Naive thymus-derived CD4-positive, alpha-beta T cell (primary cell): ENCODE results near the gene SRGAP1. TPM values are rescaled to one million over a fixed set of nuclear protein-coding genes. Genes with fewer than 3 reads are reported as not detected.

Experiments used
- ATAC-seq: fragments of 150-1000 bp; cut with Tn5 transposase; 2 replicates; pipeline ENCODE4 v1.10.0; 2021; ENCODE audit warnings: mild to moderate bottlenecking, moderate library complexity
- CTCF ChIA-PET: fragments of 350-600 bp; sonication (Branson Sonifier 250); formaldehyde crosslinking; loops from one replicate; lab custom pipeline; 2021; ENCODE audit warnings: antibody characterized with exemption; lab: Charles Lee
- POLR2A ChIA-PET: fragments of 350-600 bp; sonication (Branson Sonifier 250); formaldehyde crosslinking; loops from one replicate; lab custom pipeline; 2021; ENCODE audit warnings: antibody characterized with exemption, inconsistent platforms; lab: Charles Lee
- DNase-seq, 9 donors: peaks; one replicate each; pipeline versions ENCODE4 v3.0.0 to v3.0.0-alpha.2; 2020 to 2022; ENCODE audit warnings: mixed read lengths in 1 of 9
- H3K27ac ChIP-seq: one replicate; pipeline ENCODE4 v1.7.0; 2013; ENCODE audit warnings: mild to moderate bottlenecking, low read depth, low read length, moderate library complexity
- H3K27me3 ChIP-seq, 2 donors: one replicate each; pipeline ENCODE4 v1.7.0; 2013; ENCODE audit warnings: low read length in 2 of 2, mild to moderate bottlenecking in 2 of 2, moderate library complexity in 2 of 2; ENCODE audit not compliant: control insufficient read depth in 2 of 2, insufficient read depth in 2 of 2
- H3K36me3 ChIP-seq, 3 experiments: 1 replicate in 2 of 3; 2 replicates in 1 of 3; pipeline ENCODE4 v1.7.0; 2013; ENCODE audit warnings: low read length in 3 of 3, mild to moderate bottlenecking in 3 of 3, moderate library complexity in 1 of 3; ENCODE audit not compliant: insufficient read depth in 3 of 3, control insufficient read depth in 2 of 3
- H3K4me1 ChIP-seq, 2 donors: one replicate each; pipeline ENCODE4 v1.7.0; 2013; ENCODE audit warnings: low read length in 2 of 2, mild to moderate bottlenecking in 2 of 2, moderate library complexity in 1 of 2; ENCODE audit not compliant: control insufficient read depth in 2 of 2, insufficient read depth in 2 of 2
- H3K4me3 ChIP-seq: 2 replicates; pipeline ENCODE4 v1.7.0; 2013; ENCODE audit warnings: mild to moderate bottlenecking, low read length
- H3K9me3 ChIP-seq, 3 experiments: 1 replicate in 2 of 3; 2 replicates in 1 of 3; pipeline ENCODE4 v1.7.0; 2013; ENCODE audit warnings: low read length in 3 of 3; ENCODE audit not compliant: control insufficient read depth in 2 of 3
- H3K27ac Mint-ChIP-seq, 9 donors: one replicate each; pipeline ENCODE4 v1.8.0; 2020 to 2022; ENCODE audit warnings: mixed read lengths in 9 of 9, mild to moderate bottlenecking in 8 of 9, moderate library complexity in 5 of 9, inconsistent platforms in 2 of 9
- H3K27me3 Mint-ChIP-seq, 5 donors: one replicate each; pipeline ENCODE4 v1.8.0; 2021 to 2022; ENCODE audit warnings: mixed read lengths in 5 of 5, mild to moderate bottlenecking in 1 of 5
- H3K36me3 Mint-ChIP-seq, 5 donors: one replicate each; pipeline ENCODE4 v1.8.0; 2020 to 2022; ENCODE audit warnings: mixed read lengths in 5 of 5, mild to moderate bottlenecking in 3 of 5, inconsistent platforms in 1 of 5
- H3K4me1 Mint-ChIP-seq, 7 donors: one replicate each; pipeline ENCODE4 v1.8.0; 2020 to 2022; ENCODE audit warnings: mixed read lengths in 7 of 7, mild to moderate bottlenecking in 3 of 7, inconsistent platforms in 1 of 7
- H3K4me3 Mint-ChIP-seq, 10 donors: one replicate each; pipeline ENCODE4 v1.8.0; 2020 to 2022; ENCODE audit warnings: mild to moderate bottlenecking in 10 of 10, mixed read lengths in 10 of 10, moderate library complexity in 6 of 10, inconsistent platforms in 2 of 10
- H3K9me3 Mint-ChIP-seq, 11 donors: one replicate each; pipeline ENCODE4 v1.8.0; 2020 to 2022; ENCODE audit warnings: mixed read lengths in 11 of 11, mild to moderate bottlenecking in 4 of 11, inconsistent platforms in 1 of 11, moderate library complexity in 1 of 11
- intact Hi-C, 2 donors: fragments of 100-400 bp; cut with micrococcal nuclease; formaldehyde crosslinking; loops; one replicate each; pipeline ENCODE4 v1.15.1; 2023
- polyA plus RNA-seq, 2 donors: library from polyadenylated mRNA; unstranded; fragments of 300-500 nt; fragmentation: Illumina TruSeq; gene quantifications; one replicate each; pipeline ENCODE4 v1.2.3, GENCODE V29; 2021
- total RNA-seq, 6 experiments: library from RNA in 5 of 6; stranded (reverse) in 5 of 6; gene quantifications; 1 replicate in 5 of 6; 2 replicates in 1 of 6; pipeline ENCODE4 v1.2.3 and lab custom pipeline; 2021 to 2026

Gene SRGAP1
- total and polyA plus RNA-seq, 7 experiments from 2014 or later: 0.01 to 0.47 (median 0.08) TPM

GRCh38 chr12:63805704-63806672 is 38.5 kb upstream of the SRGAP1 start:
- CTCF ChIA-PET: no interaction called here
- H3K9me3 ChIP-seq: no peaks in the 10 kb centered on the region
- H3K4me1 Mint-ChIP-seq: peaks cover 0 to 5% (median 0%) of the 10 kb centered on the region in 7 donors
- H3K9me3 Mint-ChIP-seq: no peaks in the 10 kb centered on the region
- H3K27ac ChIP-seq: no peak overlapping the region
- DNase-seq (no peak), ATAC-seq (no peak)
- H3K27me3 Mint-ChIP-seq: no peaks in the 10 kb centered on the region
- intact Hi-C loops: no loop called here
- H3K4me3 Mint-ChIP-seq: no peak overlapping the region
- no peak overlapping the region for H3K27ac Mint-ChIP-seq
- H3K4me3 ChIP-seq: no peak overlapping the region
- POLR2A ChIA-PET: no interaction called here
- peaks cover 0 to 6% (median 0%) of the 10 kb centered on the region in 3 experiments for H3K36me3 ChIP-seq
- H3K4me1 ChIP-seq: no peaks in the 10 kb centered on the region
- H3K36me3 Mint-ChIP-seq: peaks cover 0 to 11% (median 3%) of the 10 kb centered on the region in 5 donors
- no peaks in the 10 kb centered on the region for H3K27me3 ChIP-seq

GRCh38 chr12:63808631-63809030 is 35.9 kb upstream of the SRGAP1 start:
- intact Hi-C loops: no loop called here
- no peak overlapping the region for H3K27ac Mint-ChIP-seq
- peaks cover 0 to 11% (median 3%) of the 10 kb centered on the region in 5 donors for H3K36me3 Mint-ChIP-seq
- Histone ChIP-seq H3K27me3 (no peaks in the 10 kb centered on the region), H3K4me1 (no peaks in the 10 kb centered on the region), H3K9me3 (no peaks in the 10 kb centered on the region), H3K36me3 (peaks cover 0 to 6% (median 0%) of the 10 kb centered on the region in 3 experiments), H3K27ac (no peak overlapping the region), H3K4me3 (no peak overlapping the region)
- peaks cover 0 to 5% (median 0%) of the 10 kb centered on the region in 7 donors for H3K4me1 Mint-ChIP-seq
- DNase-seq (no peak), ATAC-seq (no peak)
- no peak overlapping the region for H3K4me3 Mint-ChIP-seq
- ChIA-PET CTCF (interaction anchor here (1.0 kb wide), 1 partner anchor 10 kb away, joined by 3 read pairs; no protein-coding TSS in a partner anchor), POLR2A (no interaction called here)
- no peaks in the 10 kb centered on the region for H3K27me3 Mint-ChIP-seq
- H3K9me3 Mint-ChIP-seq: no peaks in the 10 kb centered on the region

- H3K9me3 Mint-ChIP-seq: no peaks in the 10 kb centered on the region
- no peak overlapping the region for H3K27ac ChIP-seq
- no peak overlapping the region for H3K4me3 ChIP-seq
- peaks cover 0 to 11% (median 3%) of the 10 kb centered on the region in 5 donors for H3K36me3 Mint-ChIP-seq
- no peak overlapping the region for H3K4me3 Mint-ChIP-seq
- intact Hi-C loops: no loop called here
- POLR2A ChIA-PET: no interaction called here
- H3K36me3 ChIP-seq: peaks cover 0 to 6% (median 0%) of the 10 kb centered on the region in 3 experiments
- DNase-seq (no peak), ATAC-seq (no peak)
- peaks cover 0 to 11% (median under 1%) of the 10 kb centered on the region in 7 donors for H3K4me1 Mint-ChIP-seq
- CTCF ChIA-PET: interaction anchor here (1.0 kb wide), 1 partner anchor 11 kb away, joined by 3 read pairs; no protein-coding TSS in a partner anchor
- H3K27ac Mint-ChIP-seq: peak overlapping the region in 2 of 9 donors; percentile 20 to 62
- no peaks in the 10 kb centered on the region for H3K27me3 Mint-ChIP-seq
- H3K27me3 ChIP-seq: no peaks in the 10 kb centered on the region
- no peaks in the 10 kb centered on the region for H3K9me3 ChIP-seq
- no peaks in the 10 kb centered on the region for H3K4me1 ChIP-seq
Observed at GRCh38 chr12:63809566-63809965, 34.9 kb upstream of the SRGAP1 start.

GRCh38 chr12:63811334-63811733 is 33.2 kb upstream of the SRGAP1 start:
- no peaks in the 10 kb centered on the region for H3K27me3 Mint-ChIP-seq
- H3K9me3 ChIP-seq: no peaks in the 10 kb centered on the region
- peaks cover 0 to 6% (median 0%) of the 10 kb centered on the region in 3 experiments for H3K36me3 ChIP-seq
- peaks cover 0 to 10% (median 4%) of the 10 kb centered on the region in 5 donors for H3K36me3 Mint-ChIP-seq
- intact Hi-C loops: no loop called here
- H3K4me1 ChIP-seq: peaks cover 0 to 6% of the 10 kb centered on the region in 2 donors
- H3K4me3 ChIP-seq: no peak overlapping the region
- ChIA-PET CTCF (no interaction called here), POLR2A (no interaction called here)
- ATAC-seq (no peak), DNase-seq (no peak)
- H3K27me3 ChIP-seq: no peaks in the 10 kb centered on the region
- no peaks in the 10 kb centered on the region for H3K9me3 Mint-ChIP-seq
- no peak overlapping the region for H3K27ac ChIP-seq
- H3K27ac Mint-ChIP-seq: peak overlapping the region in 1 of 9 donors; percentile 32
- H3K4me3 Mint-ChIP-seq: no peak overlapping the region
- H3K4me1 Mint-ChIP-seq: peaks cover 0 to 26% (median 8%) of the 10 kb centered on the region in 7 donors

- Histone ChIP-seq H3K9me3 (no peaks in the 10 kb centered on the region), H3K4me3 (no peak overlapping the region), H3K27ac (no peak overlapping the region), H3K4me1 (peaks cover 0 to 6% of the 10 kb centered on the region in 2 donors), H3K36me3 (peaks cover 0 to 6% (median 0%) of the 10 kb centered on the region in 3 experiments), H3K27me3 (no peaks in the 10 kb centered on the region)
- no peak for ATAC-seq
- H3K4me3 Mint-ChIP-seq: no peak overlapping the region
- no peak overlapping the region for H3K27ac Mint-ChIP-seq
- H3K4me1 Mint-ChIP-seq: peaks cover 0 to 26% (median 8%) of the 10 kb centered on the region in 7 donors
- peaks cover 0 to 12% (median 5%) of the 10 kb centered on the region in 5 donors for H3K36me3 Mint-ChIP-seq
- CTCF ChIA-PET: no interaction called here
- H3K27me3 Mint-ChIP-seq: peaks cover 0 to 4% (median 0%) of the 10 kb centered on the region in 5 donors
- H3K9me3 Mint-ChIP-seq: peaks cover 0 to under 1% (median 0%) of the 10 kb centered on the region in 11 donors
- POLR2A ChIA-PET: no interaction called here
- intact Hi-C loops: no loop called here
- DNase-seq: no peak
Observed at GRCh38 chr12:63811755-63812154, 32.7 kb upstream of the SRGAP1 start.

GRCh38 chr12:63814146-63814772 is 30.2 kb upstream of the SRGAP1 start:
- Histone ChIP-seq H3K9me3 (no peaks in the 10 kb centered on the region), H3K27ac (no peak overlapping the region), H3K36me3 (no peaks in the 10 kb centered on the region), H3K27me3 (no peaks in the 10 kb centered on the region), H3K4me3 (no peak overlapping the region), H3K4me1 (peaks cover 0 to 6% of the 10 kb centered on the region in 2 donors)
- Mint-ChIP-seq H3K4me1 (peaks cover 0 to 26% (median 8%) of the 10 kb centered on the region in 7 donors), H3K9me3 (peaks cover 0 to 9% (median 7%) of the 10 kb centered on the region in 11 donors), H3K36me3 (peaks cover 3 to 18% (median 4%) of the 10 kb centered on the region in 5 donors), H3K27me3 (peaks cover 2 to 18% (median 14%) of the 10 kb centered on the region in 5 donors), H3K4me3 (peak overlapping the region in 1 of 10 donors; percentile 68), H3K27ac (peak overlapping the region in 2 of 9 donors; percentile 45 to 79)
- intact Hi-C loops: no loop called here
- ChIA-PET CTCF (interaction anchor here (0.7 kb wide), 1 partner anchor 706 kb away, joined by 7 read pairs; no protein-coding TSS in a partner anchor), POLR2A (no interaction called here)
- DNase-seq (no peak), ATAC-seq (no peak)
